Measurements from ENCODE around the gene EGF.
"Not testable (repeated sequence)": the region's sequence is repeated elsewhere in the genome, so short reads cannot be mapped to it uniquely, and the experiment has no call there.

Gene EGF

GRCh38 chr4:109947918-109948317 is 35.2 kb downstream of the EGF start:
- Histone ChIP-seq H3K36me3 (ENCODE audit: insufficient read depth, insufficient read length, low read length) (peaks cover 2% of the 10 kb centered on the region), H3K9ac (ENCODE audit: insufficient read length, low read depth) (no peak overlapping the region), H3K9me3 (ENCODE audit: insufficient read depth, low read length) (no peaks in the 10 kb centered on the region), H3K4me3 (ENCODE audit: insufficient read length, low read depth) (no peak overlapping the region), H3K4me1 (ENCODE audit: insufficient read depth, insufficient read length) (no peaks in the 10 kb centered on the region), H3K27me3 (ENCODE audit: insufficient read depth, insufficient read length) (no peaks in the 10 kb centered on the region)
- TF ChIP-seq YY1 (IDR thresholded peaks at IDR 0.05; ENCODE audit: insufficient read depth, insufficient read length) (no peak), ZNF274 (IDR thresholded peaks at IDR 0.05; ENCODE audit: low read depth, low read length) (no peak), SUZ12 (IDR thresholded peaks at IDR 0.05; ENCODE audit: extremely low read depth, insufficient read depth, insufficient read length) (no peak)
- DNase-seq (ENCODE audit: low read depth, low spot score): no peak

- H3K27me3 ChIP-seq (ENCODE audit: insufficient read depth, insufficient read length); H3K4me1 ChIP-seq (ENCODE audit: insufficient read depth, insufficient read length); H3K4me3 ChIP-seq (ENCODE audit: insufficient read length, low read depth); DNase-seq (ENCODE audit: low read depth, low spot score); H3K36me3 ChIP-seq (ENCODE audit: insufficient read depth, insufficient read length, low read length); H3K9me3 ChIP-seq (ENCODE audit: insufficient read depth, low read length); H3K9ac ChIP-seq (ENCODE audit: insufficient read length, low read depth): not testable (repeated sequence)
Observed at GRCh38 chr4:109949099-109949718, 36.5 kb downstream of the EGF start.

- no peak for DNase-seq (ENCODE audit: low read depth, low spot score)
- Histone ChIP-seq H3K4me3 (ENCODE audit: insufficient read length, low read depth) (no peak overlapping the region), H3K9ac (ENCODE audit: insufficient read length, low read depth) (no peak overlapping the region), H3K36me3 (ENCODE audit: insufficient read depth, insufficient read length, low read length) (no peaks in the 10 kb centered on the region), H3K9me3 (ENCODE audit: insufficient read depth, low read length) (no peaks in the 10 kb centered on the region), H3K27me3 (ENCODE audit: insufficient read depth, insufficient read length) (no peaks in the 10 kb centered on the region), H3K4me1 (ENCODE audit: insufficient read depth, insufficient read length) (no peaks in the 10 kb centered on the region)
- TF ChIP-seq ZNF274 (IDR thresholded peaks at IDR 0.05; ENCODE audit: low read depth, low read length) (no peak), SUZ12 (IDR thresholded peaks at IDR 0.05; ENCODE audit: extremely low read depth, insufficient read depth, insufficient read length) (no peak), YY1 (IDR thresholded peaks at IDR 0.05; ENCODE audit: insufficient read depth, insufficient read length) (no peak)
Observed at GRCh38 chr4:109952612-109953011, 39.9 kb downstream of the EGF start.

- TF ChIP-seq SUZ12 (IDR thresholded peaks at IDR 0.05; ENCODE audit: extremely low read depth, insufficient read depth, insufficient read length): no peak
- H3K9me3 ChIP-seq (ENCODE audit: insufficient read depth, low read length): no peaks in the 10 kb centered on the region
- no peak for DNase-seq (ENCODE audit: low read depth, low spot score)
- H3K9ac ChIP-seq (ENCODE audit: insufficient read length, low read depth): no peak overlapping the region
- H3K4me1 ChIP-seq (ENCODE audit: insufficient read depth, insufficient read length): no peaks in the 10 kb centered on the region
- no peaks in the 10 kb centered on the region for H3K36me3 ChIP-seq (ENCODE audit: insufficient read depth, insufficient read length, low read length)
- H3K27me3 ChIP-seq (ENCODE audit: insufficient read depth, insufficient read length): no peaks in the 10 kb centered on the region
- H3K4me3 ChIP-seq (ENCODE audit: insufficient read length, low read depth): no peak overlapping the region
Observed at GRCh38 chr4:109953556-109953955, 40.9 kb downstream of the EGF start.

- H3K27me3 ChIP-seq (ENCODE audit: insufficient read depth, insufficient read length): no peaks in the 10 kb centered on the region
- H3K4me3 ChIP-seq (ENCODE audit: insufficient read length, low read depth): no peak overlapping the region
- H3K4me1 ChIP-seq (ENCODE audit: insufficient read depth, insufficient read length): no peaks in the 10 kb centered on the region
- no peak overlapping the region for H3K9ac ChIP-seq (ENCODE audit: insufficient read length, low read depth)
- H3K36me3 ChIP-seq (ENCODE audit: insufficient read depth, insufficient read length, low read length): no peaks in the 10 kb centered on the region
- DNase-seq (ENCODE audit: low read depth, low spot score): no peak
- TF ChIP-seq SUZ12 (IDR thresholded peaks at IDR 0.05; ENCODE audit: extremely low read depth, insufficient read depth, insufficient read length) (no peak), ZNF274 (IDR thresholded peaks at IDR 0.05; ENCODE audit: low read depth, low read length) (no peak), YY1 (IDR thresholded peaks at IDR 0.05; ENCODE audit: insufficient read depth, insufficient read length) (no peak)
- no peaks in the 10 kb centered on the region for H3K9me3 ChIP-seq (ENCODE audit: insufficient read depth, low read length)
Observed at GRCh38 chr4:109955146-109955545, 42.5 kb downstream of the EGF start.

- no peaks in the 10 kb centered on the region for H3K27me3 ChIP-seq (ENCODE audit: insufficient read depth, insufficient read length)
- no peaks in the 10 kb centered on the region for H3K9me3 ChIP-seq (ENCODE audit: insufficient read depth, low read length)
- TF ChIP-seq SUZ12 (IDR thresholded peaks at IDR 0.05; ENCODE audit: extremely low read depth, insufficient read depth, insufficient read length) (no peak), YY1 (IDR thresholded peaks at IDR 0.05; ENCODE audit: insufficient read depth, insufficient read length) (no peak), ZNF274 (IDR thresholded peaks at IDR 0.05; ENCODE audit: low read depth, low read length) (no peak)
- no peak overlapping the region for H3K4me3 ChIP-seq (ENCODE audit: insufficient read length, low read depth)
- no peaks in the 10 kb centered on the region for H3K36me3 ChIP-seq (ENCODE audit: insufficient read depth, insufficient read length, low read length)
- no peak overlapping the region for H3K9ac ChIP-seq (ENCODE audit: insufficient read length, low read depth)
- no peak for DNase-seq (ENCODE audit: low read depth, low spot score)
- H3K4me1 ChIP-seq (ENCODE audit: insufficient read depth, insufficient read length): no peaks in the 10 kb centered on the region
Observed at GRCh38 chr4:109957227-109957626, 44.5 kb downstream of the EGF start.

- Histone ChIP-seq H3K36me3 (ENCODE audit: insufficient read depth, insufficient read length, low read length) (peaks cover 3% of the 10 kb centered on the region), H3K9me3 (ENCODE audit: insufficient read depth, low read length) (no peaks in the 10 kb centered on the region), H3K9ac (ENCODE audit: insufficient read length, low read depth) (no peak overlapping the region), H3K4me3 (ENCODE audit: insufficient read length, low read depth) (no peak overlapping the region), H3K27me3 (ENCODE audit: insufficient read depth, insufficient read length) (no peaks in the 10 kb centered on the region), H3K4me1 (ENCODE audit: insufficient read depth, insufficient read length) (no peaks in the 10 kb centered on the region)
- TF ChIP-seq ZNF274 (IDR thresholded peaks at IDR 0.05; ENCODE audit: low read depth, low read length) (no peak), SUZ12 (IDR thresholded peaks at IDR 0.05; ENCODE audit: extremely low read depth, insufficient read depth, insufficient read length) (no peak), YY1 (IDR thresholded peaks at IDR 0.05; ENCODE audit: insufficient read depth, insufficient read length) (no peak)
- DNase-seq (ENCODE audit: low read depth, low spot score): no peak
Observed at GRCh38 chr4:109959195-109959594, 46.5 kb downstream of the EGF start.

GRCh38 chr4:109962401-109962800 is 49.7 kb downstream of the EGF start:
- H3K4me3 ChIP-seq (ENCODE audit: insufficient read length, low read depth): no peak overlapping the region
- no peaks in the 10 kb centered on the region for H3K27me3 ChIP-seq (ENCODE audit: insufficient read depth, insufficient read length)
- no peaks in the 10 kb centered on the region for H3K9me3 ChIP-seq (ENCODE audit: insufficient read depth, low read length)
- no peaks in the 10 kb centered on the region for H3K4me1 ChIP-seq (ENCODE audit: insufficient read depth, insufficient read length)
- no peak for DNase-seq (ENCODE audit: low read depth, low spot score)
- peaks cover 3% of the 10 kb centered on the region for H3K36me3 ChIP-seq (ENCODE audit: insufficient read depth, insufficient read length, low read length)
- no peak overlapping the region for H3K9ac ChIP-seq (ENCODE audit: insufficient read length, low read depth)
- no peak for TF ChIP-seq ZNF274 (IDR thresholded peaks at IDR 0.05; ENCODE audit: low read depth, low read length)
- TF ChIP-seq YY1 (IDR thresholded peaks at IDR 0.05; ENCODE audit: insufficient read depth, insufficient read length): no peak
- TF ChIP-seq SUZ12 (IDR thresholded peaks at IDR 0.05; ENCODE audit: extremely low read depth, insufficient read depth, insufficient read length): no peak
